Stimulated activated CD8-positive, alpha-beta memory T cell treated with anti-CD3 and anti-CD28 coated beads, Interleukin-4, amount 100 ng/mL, for 24 hours (primary cell): ENCODE measurements around the gene STRA6.
"Not testable (repeated sequence)": the region's sequence is repeated elsewhere in the genome, so short reads cannot be mapped to it uniquely, and the experiment has no call there.

Source experiments
- DNase-seq: peaks from one replicate; pipeline ENCODE4 v3.0.0-alpha.2; 2020; ENCODE audit warnings: low read depth

STRA6 gene

GRCh38 chr15:74179983-74180880 lies 22.4 kb downstream of the STRA6 start:
- DNase-seq = no peak

- no peak for DNase-seq
Observed at GRCh38 chr15:74179101-74179841, 23.3 kb downstream of the STRA6 start.

GRCh38 chr15:74178326-74179100 lies 24.1 kb downstream of the STRA6 start:
- DNase-seq = no peak

GRCh38 chr15:74176262-74177214 lies 26.0 kb downstream of the STRA6 start:
- DNase-seq = no peak

- DNase-seq = no peak
Observed at GRCh38 chr15:74175271-74176191, 27.1 kb downstream of the STRA6 start.

- no peak for DNase-seq
Observed at GRCh38 chr15:74174958-74175253, 27.7 kb downstream of the STRA6 start.

GRCh38 chr15:74174219-74174957 lies 28.2 kb downstream of the STRA6 start:
- DNase-seq = no peak

DNA sequence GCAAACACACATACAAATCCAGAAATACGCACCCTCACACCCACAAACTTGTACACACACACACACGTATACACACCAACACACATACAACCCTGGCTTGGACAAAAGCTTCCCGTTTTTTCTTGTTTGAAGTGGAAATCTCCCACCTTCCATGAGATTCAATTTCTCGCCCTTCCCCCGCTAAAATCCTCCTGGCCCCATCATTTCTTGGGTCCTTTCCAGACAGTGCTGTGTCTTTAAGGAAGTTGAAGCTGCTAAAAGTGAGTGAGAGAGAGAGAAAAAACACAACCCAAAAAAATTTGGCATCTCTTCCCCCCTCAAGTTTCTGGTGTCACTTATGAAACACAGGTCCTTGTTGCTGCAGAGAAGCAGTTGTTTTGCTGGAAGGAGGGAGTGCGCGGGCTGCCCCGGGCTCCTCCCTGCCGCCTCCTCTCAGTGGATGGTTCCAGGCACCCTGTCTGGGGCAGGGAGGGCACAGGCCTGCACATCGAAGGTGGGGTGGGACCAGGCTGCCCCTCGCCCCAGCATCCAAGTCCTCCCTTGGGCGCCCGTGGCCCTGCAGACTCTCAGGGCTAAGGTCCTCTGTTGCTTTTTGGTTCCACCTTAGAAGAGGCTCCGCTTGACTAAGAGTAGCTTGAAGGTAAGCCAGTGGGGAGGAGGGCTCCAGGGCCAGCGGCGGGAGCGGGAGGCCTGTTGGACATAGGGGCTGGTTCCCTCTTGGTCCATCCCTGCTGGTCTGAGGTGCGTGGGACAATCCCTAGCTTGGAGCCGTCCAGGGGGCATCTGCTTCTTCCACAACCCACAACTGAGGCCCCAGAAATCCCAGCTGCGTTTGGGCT lies 29.0 kb downstream of the STRA6 start, which contains the start of gene ISLR:
TSS of gene ISLR (plus strand) at position 331 of the 839 bp plus-strand sequence. CDS start 1,149 bp downstream, outside the sequence.
- no peak for DNase-seq

DNA sequence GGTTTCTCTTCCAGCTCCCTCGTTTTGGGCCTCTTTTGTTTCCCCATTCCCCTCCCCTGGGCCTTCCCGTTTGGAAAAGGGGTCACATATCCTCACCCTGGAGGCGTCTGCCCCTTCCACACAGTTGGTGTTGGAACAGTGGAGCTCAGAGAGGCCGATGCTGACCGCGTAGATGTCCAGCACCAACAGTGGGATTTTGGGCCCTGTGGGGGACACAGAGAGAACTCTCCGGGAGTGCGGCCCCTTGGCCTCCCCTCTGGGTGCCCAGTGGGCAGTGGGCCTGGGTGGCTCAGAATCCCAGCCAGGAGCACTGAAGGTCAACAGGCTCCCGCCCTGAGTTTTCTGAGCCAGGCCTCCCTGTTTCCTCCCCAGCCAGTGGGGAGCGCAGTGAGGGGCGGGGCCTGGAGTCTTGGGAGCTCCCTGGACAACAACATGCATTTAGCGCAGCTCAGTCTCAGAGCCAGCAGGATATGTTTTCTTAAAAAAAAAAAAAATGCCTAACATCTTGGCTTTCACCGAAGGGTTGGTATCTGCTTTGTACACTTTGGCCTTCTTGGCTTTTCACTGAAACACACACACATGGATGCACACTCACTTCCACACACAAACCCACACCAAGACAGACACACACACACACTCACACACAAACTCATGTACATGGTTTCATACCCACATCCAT lies 29.7 kb downstream of the STRA6 start:
- DNase-seq = no peak

- DNase-seq = no peak
Observed at GRCh38 chr15:74171965-74172541, 30.5 kb downstream of the STRA6 start.

DNA sequence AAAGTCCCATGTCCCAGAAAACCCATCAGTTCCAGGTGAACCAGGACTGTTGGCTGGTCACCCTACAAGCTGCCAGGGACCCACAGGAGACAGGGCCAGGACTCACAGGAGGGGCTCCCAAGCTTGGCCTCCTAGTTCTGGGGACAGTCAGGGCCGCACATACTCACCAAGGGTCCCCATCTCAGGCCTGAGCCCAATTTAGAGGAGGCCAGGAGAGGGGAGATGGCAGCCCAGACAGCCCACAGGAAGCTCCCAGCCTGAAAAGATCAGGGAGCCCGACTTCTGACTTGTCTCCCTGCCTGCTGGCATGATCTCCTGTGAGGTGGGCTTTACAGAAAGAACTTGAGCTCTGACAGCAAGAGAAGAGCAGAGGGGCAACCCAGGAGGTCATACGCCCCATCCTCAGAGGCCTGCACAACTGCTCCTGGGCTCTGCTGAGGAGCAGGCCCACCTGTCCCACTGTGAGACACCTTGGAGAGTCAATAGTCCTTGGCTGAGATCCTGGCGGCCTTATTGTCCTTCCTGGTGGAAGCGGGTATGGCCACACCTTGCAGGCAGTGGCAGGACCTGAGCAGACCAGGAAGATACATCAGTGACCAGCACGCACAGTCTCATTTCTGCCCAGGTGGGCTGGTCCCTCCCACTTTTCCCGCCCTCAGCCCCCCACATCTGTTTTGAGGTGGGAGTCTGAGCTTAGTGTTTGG lies 31.6 kb downstream of the STRA6 start:
- no peak for DNase-seq

GRCh38 chr15:74170071-74170844 lies 32.3 kb downstream of the STRA6 start:
- DNase-seq = no peak

DNA sequence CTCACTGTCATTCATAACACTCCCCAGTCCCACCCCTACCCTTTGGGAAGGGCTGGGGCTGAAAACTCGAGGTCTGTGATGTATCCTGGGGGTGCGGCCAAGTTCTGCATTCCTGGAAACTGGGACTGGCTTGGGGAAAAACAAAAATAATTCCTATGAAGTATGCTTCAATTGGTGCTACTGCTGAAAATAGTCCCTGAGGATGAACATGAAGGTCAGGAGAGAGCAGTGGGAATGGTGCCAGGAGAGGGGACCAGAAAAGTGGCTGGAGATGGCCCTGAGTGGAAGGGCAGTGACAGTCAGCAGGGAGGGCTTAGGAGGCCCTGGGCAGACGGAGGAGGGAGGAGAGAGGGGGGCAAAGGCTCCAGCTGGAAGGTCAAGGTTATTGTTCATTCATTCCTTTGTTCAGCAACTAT lies 33.9 kb downstream of the STRA6 start:
- DNase-seq = no peak

DNA sequence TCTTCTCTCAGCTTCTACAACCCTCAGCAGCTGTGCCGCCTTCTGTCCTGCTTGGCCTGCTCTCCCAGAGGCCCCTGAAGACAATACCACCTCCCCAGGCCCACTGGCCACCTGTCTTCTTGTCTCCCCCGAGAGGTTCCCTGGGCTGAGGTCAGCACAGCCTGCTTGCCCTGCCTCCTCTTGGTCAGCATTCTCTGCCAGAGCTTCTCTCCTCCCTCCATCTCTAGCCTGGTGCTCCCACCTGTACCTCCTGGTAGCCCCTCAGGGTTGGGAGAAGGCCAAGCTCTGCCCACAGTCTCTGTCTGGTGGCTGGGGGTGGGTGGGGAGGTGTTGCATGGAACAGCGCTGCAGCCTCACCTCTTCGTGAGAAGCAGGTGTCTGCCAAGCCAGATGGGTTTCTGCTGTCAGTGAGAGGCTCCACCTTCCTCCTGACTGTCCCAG lies 34.7 kb downstream of the STRA6 start:
- no peak for DNase-seq

- DNase-seq = no peak
Observed at GRCh38 chr15:74165461-74165860, 37.1 kb downstream of the STRA6 start.

DNA sequence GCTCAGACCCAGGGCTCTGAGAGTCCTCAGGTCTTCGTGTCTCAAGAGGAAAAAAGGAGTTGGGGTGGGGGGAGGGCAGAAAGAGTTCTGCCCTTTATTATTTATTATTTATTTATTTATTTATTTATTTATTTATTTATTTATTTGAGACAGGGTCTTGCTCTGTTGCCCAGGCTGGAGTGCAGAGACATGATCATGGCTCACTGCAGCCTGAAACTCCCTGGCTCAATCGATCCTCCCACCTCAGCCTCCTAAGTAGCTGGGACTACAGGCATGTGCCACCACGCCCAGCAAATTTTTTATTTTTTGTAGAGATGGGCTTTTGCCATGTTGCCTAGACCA lies 40.4 kb downstream of the STRA6 start:
- not testable (repeated sequence) for DNase-seq
